SIG-M5 (cell line): Measurements from ENCODE around the gene ZC3H7B.
"Not testable (repeated sequence)": the region's sequence is repeated elsewhere in the genome, so short reads cannot be mapped to it uniquely, and the experiment has no call there.

Experiments used
- DNase-seq: peaks from one replicate; lab custom pipeline; 2025; lab: John Stamatoyannopoulos, UW

Gene ZC3H7B

GRCh38 chr22:41285820-41286638, 15.3 kb upstream of the ZC3H7B start, which contains the start of gene RANGAP1:
Gene RANGAP1, minus strand, starts transcription at chr22:41286187. Its CDS starts 5,143 bp downstream, at chr22:41281044.
- DNase-seq, result peak; percentile 88

- peak; percentile 60 for DNase-seq
Measured at GRCh38 chr22:41286639-41287091, 14.7 kb upstream of the ZC3H7B start.

- no peak for DNase-seq
Measured at GRCh38 chr22:41288245-41288946, 12.9 kb upstream of the ZC3H7B start.

GRCh38 chr22:41289671-41290070, 11.7 kb upstream of the ZC3H7B start:
- DNase-seq, result no peak

GRCh38 chr22:41290262-41291221, 10.8 kb upstream of the ZC3H7B start:
- no peak for DNase-seq

GRCh38 chr22:41294816-41295215, 6.5 kb upstream of the ZC3H7B start:
- DNase-seq, result not testable (repeated sequence)

DNA sequence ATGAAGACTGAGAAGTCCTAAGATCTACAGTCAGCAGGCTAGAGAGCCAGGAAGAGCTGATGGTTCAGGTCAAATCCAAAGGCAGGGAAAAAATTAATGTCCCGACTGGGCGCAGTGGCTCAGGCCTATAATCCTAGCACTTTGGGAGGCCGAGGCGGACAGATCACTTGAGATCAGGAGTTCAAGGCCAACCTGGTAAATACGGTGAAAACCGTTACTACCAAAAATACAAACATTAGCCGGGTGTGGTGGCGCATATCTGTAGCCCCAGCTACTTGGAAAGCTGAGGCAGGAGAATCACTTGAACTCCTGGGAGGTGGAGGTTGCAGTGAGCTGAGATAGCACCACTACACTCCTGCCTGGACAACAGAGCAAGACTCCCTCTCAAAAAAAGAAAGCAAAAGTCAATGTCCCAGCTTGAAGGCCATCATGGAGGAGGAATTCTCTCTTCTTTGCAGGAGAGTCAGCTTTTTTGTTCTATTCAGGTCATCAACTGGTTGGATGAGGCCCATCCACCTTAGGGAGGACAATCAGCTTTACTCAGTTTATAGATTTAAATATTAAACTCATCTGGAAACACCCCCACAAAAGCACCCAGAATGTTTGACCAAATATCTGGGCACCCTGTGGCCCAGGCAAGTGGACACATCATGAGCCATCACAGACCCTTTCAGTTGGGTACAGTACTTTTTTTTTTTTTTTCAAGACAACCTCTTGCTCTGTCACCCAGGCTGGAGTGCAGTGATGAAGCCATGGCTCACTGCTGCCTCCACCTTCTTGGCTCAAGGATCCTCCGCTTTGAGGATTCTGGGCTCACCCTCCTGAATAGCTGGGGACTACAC, 4.3 kb upstream of the ZC3H7B start:
- no peak for DNase-seq

GRCh38 chr22:41300661-41301060, 664 bp upstream of the ZC3H7B start:
- no peak for DNase-seq

GRCh38 chr22:41302021-41302767, 869 bp downstream of the ZC3H7B start:
- no peak for DNase-seq

DNA sequence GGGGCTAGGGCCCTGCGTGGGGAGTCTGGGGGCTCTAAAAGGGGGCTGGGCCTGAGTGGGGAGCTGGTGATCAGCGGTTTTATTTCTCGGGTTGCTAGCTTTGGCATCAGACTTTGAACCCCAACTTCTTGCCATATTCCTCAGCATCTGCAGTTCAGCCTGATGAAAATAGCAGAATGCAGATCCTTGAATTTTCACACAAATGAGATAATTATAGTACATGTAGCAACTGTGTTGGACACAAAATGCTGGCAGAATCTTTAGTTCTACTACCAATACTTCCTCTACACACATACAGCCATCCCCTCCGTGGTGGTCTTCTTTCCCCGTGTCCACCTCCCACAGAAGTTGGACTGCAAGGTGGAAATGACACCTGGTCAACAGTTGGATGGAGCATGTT, 1.5 kb downstream of the ZC3H7B start:
- no peak for DNase-seq

- DNase-seq, result no peak
Measured at GRCh38 chr22:41305646-41306045, 4.3 kb downstream of the ZC3H7B start.

DNA sequence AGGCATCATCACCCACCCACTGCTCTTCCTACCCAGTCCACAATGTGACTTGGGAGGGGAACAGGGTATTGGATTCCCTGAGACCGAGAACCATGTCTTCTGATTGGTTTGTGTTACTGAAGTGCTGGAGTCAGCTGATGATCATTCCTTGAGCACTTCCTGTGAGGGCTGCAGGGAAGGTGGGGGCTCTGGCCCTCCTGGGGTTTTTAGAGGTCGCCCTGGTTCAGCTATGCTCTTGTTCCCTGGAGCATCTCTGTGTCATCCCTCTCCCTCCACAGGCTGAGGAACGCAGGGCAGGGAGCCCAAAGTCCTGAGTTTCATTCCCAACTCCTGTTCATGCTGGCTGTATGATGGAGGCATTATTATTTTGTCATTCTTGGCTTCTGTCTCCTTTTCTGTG, 6.7 kb downstream of the ZC3H7B start:
- no peak for DNase-seq

GRCh38 chr22:41308544-41308947, 7.2 kb downstream of the ZC3H7B start:
- DNase-seq, result no peak

GRCh38 chr22:41310336-41310735, 9.0 kb downstream of the ZC3H7B start:
- DNase-seq, result no peak

DNA sequence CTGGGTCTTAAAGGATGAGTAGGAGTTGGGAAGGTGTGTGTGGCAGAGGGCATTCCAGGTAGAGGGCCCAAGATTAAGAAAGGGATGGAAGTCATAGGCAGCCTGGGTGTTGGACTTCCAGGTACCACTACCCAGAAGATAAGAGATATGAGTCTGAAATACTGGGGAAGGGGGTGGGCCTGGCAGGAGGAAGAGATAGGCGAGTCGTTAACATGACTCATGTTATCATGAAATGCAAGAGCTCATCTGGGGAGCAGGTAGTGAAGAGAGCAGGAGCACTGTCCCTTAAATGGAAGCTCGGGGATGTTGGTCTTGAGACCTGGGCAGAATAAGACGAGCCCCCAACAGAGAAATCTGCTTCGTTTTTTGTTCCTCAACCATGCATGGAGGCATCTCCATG, 10.2 kb downstream of the ZC3H7B start:
- no peak for DNase-seq

GRCh38 chr22:41314821-41315220, 13.5 kb downstream of the ZC3H7B start:
- DNase-seq, result no peak

- no peak for DNase-seq
Measured at GRCh38 chr22:41315586-41315985, 14.3 kb downstream of the ZC3H7B start.

DNA sequence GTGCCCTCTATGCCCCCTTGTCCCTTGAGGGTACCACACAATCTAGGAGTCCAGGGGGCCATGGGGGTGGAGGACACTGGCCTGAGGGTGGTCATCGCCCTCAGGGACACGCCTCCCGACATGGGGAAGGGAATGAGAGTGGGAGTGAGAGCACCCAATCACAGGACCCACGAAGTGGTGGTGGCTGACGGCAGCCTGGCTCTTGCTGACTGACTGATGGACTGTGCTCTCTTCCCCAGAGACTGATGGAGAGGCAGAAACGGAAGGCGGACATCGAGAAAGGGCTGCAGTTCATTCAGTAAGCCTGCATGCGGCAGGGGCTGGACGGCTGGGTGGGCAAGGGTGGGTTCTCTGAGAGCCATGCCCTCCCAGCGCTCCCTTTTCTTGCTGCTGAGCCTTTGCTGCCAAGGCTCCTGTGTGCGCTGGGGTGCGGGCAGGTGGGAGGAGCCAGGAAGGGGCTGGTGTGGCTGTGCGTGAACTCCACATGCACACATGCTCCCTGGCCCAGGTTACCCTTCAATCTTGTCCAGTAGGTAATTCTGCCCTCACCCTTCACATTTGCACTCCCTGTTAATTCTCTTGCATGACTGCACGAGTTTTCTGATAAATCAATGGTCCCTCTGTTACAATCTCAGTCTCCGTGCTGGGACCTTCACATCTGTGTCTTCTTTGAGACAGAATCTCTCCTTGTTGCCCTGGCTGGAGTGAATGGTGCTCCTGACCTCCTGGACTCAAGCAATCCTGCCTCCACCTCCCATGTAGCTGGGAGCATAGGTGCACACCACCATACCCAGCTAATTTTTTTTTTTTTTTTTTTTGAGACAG, 19.3 kb downstream of the ZC3H7B start:
- no peak for DNase-seq

- DNase-seq, result no peak
Measured at GRCh38 chr22:41324821-41325528, 23.6 kb downstream of the ZC3H7B start.
